HEK293T (cell line): ENCODE results near the gene TM4SF4.

Source experiments
- FOXA1 ChIP-seq: fragments of 450-650 bp; IDR thresholded peaks from 2 replicates; pipeline ENCODE4 v1.6.1; 2016; ENCODE audit warnings: mild to moderate bottlenecking
- FOXK2 ChIP-seq: fragments of 450-650 bp; IDR thresholded peaks from 2 replicates; pipeline ENCODE4 v1.6.1; 2016; ENCODE audit warnings: mild to moderate bottlenecking
- FOXM1 ChIP-seq: fragments of 450-650 bp; IDR thresholded peaks from 2 replicates; pipeline ENCODE4 v1.6.1; 2017; ENCODE audit warnings: mild to moderate bottlenecking, borderline replicate concordance
- SP1 ChIP-seq: fragments of 450-650 bp; IDR thresholded peaks from 2 replicates; pipeline ENCODE4 v1.6.1; 2017

GRCh38 chr3:149441642-149442041 is 32.9 kb upstream of the TM4SF4 start:
- TF ChIP-seq FOXM1 = no peak
- no peak for TF ChIP-seq SP1
- no peak for TF ChIP-seq FOXA1
- no peak for TF ChIP-seq FOXK2
